Cardiac muscle cell (in vitro differentiated cells and primary cell): ENCODE measurements around the gene ZNF385C. TPM values are rescaled to one million over a fixed set of nuclear protein-coding genes. Genes with fewer than 3 reads are reported as not detected.
"Not testable (repeated sequence)": the region's sequence is repeated elsewhere in the genome, so short reads cannot be mapped to it uniquely, and the experiment has no call there.

Experiments used
- DNase-seq, 2 donors: peaks; one replicate each; pipeline versions ENCODE4 v3.0.0 to v3.0.0-alpha.2; 2010 to 2017; ENCODE audit warnings: low read depth in 1 of 2, low spot score in 1 of 2
- H3K27ac ChIP-seq: fragments of 200-600 bp; sonication (generic); 2 replicates; pipeline ENCODE4 v1.5.1; 2016
- H3K27me3 ChIP-seq: fragments of 200-600 bp; sonication (generic); 2 replicates; pipeline ENCODE4 v1.6.0; 2016; ENCODE audit warnings: control low read depth
- H3K36me3 ChIP-seq: fragments of 200-600 bp; sonication (generic); 2 replicates; pipeline ENCODE4 v1.5.1; 2016; ENCODE audit warnings: control low read depth
- H3K4me1 ChIP-seq: fragments of 200-600 bp; sonication (generic); 2 replicates; pipeline ENCODE4 v1.8.1; 2017; ENCODE audit warnings: low read depth, mild to moderate bottlenecking, mixed run types
- H3K4me3 ChIP-seq: fragments of 200-600 bp; sonication (generic); 2 replicates; pipeline ENCODE4 v1.5.1; 2016; ENCODE audit warnings: mild to moderate bottlenecking
- H3K9me3 ChIP-seq: fragments of 200-600 bp; sonication (generic); 2 replicates; pipeline ENCODE4 v1.5.1; 2017; ENCODE audit warnings: low read depth, mild to moderate bottlenecking, control low read depth
- polyA plus RNA-seq: library from polyadenylated mRNA; unstranded; fragments of >200 nt; fragmentation: Nextera tagmentation; extraction: Ambion mirVana; gene quantifications from 2 replicates; pipeline ENCODE4 v1.2.1, GENCODE V29; 2016
- total RNA-seq: library from RNA; depleted of rRNA; stranded (reverse); fragments of >200 nt; gene quantifications from 2 replicates; pipeline ENCODE4 v1.2.3, GENCODE V29; 2016
- TF ChIP-seq, protein P1 (sequence below): IDR thresholded peaks from 2 replicates; pipeline ENCODE4 v1.5.1; 2012; ENCODE audit warnings: low read depth, mild to moderate bottlenecking, low read length

The ZNF385C gene, protein sequence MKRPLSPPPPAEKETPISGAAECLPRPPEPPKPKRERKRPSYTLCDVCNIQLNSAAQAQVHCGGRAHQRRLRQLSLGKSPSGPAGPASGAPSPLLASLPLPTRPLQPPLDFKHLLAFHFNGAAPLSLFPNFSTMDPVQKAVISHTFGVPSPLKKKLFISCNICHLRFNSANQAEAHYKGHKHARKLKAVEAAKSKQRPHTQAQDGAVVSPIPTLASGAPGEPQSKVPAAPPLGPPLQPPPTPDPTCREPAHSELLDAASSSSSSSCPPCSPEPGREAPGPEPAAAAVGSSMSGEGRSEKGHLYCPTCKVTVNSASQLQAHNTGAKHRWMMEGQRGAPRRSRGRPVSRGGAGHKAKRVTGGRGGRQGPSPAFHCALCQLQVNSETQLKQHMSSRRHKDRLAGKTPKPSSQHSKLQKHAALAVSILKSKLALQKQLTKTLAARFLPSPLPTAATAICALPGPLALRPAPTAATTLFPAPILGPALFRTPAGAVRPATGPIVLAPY
- total RNA-seq (1.7 and 2.1 TPM in 2 replicates), polyA plus RNA-seq (3.0 and 3.9 TPM in 2 replicates)

DNA sequence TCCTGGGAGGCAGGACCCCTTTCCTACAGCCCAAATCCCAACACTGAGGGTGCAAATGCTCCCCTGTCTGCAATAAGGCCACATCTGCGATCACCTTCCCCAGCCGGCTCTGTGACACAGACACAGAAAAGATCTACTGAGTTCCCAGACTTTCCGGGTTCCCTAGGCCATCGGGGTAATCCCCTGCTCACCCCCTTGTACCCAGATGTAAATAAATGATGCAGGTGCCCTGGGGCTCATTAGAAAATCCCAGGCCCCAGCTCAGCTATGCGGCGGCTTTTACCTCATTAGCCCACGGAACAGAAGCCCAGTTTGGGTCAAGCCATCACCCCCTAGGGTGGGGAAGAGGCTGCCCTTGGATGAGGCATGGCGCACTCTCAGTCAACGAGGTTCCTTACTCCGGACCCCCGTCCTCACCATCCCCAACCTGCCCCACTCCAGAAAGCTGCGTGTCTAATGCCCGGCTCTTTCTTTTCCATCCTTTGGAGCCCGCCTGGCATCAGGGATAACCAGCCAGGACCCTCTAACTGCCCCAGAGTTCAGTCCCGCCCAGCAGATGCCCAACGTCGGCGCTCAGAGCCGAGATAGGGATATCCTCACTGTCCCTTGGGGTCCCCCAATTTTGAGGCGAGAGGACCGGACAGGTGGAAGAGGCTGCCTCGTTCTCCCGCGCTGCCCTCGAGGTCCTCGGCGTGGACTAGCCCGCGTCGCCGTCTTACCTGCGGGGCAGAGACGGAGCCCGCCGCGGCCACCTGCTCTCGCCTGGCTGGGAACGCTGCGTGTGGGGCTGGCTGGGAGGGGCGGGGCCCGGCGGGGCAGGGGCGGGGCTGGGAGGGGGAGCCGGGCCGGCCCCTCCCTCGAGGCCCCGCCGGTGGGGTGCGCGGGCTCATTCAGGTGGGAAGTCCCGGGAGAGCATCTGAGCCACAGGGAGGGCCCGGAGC, at the start of gene ZNF385C:
Gene ZNF385C (minus strand): TSS at position 783 of the 941 bp plus-strand sequence. CDS start 35,417 bp downstream, outside the sequence.
- H3K36me3 ChIP-seq: no peaks in the 10 kb centered on the region
- peaks cover 3% of the 10 kb centered on the region for H3K4me1 ChIP-seq
- H3K4me3 ChIP-seq: no peak within 1 kb of the TSS
- H3K9me3 ChIP-seq: no peaks in the 10 kb centered on the region
- DNase-seq: peak in 1 of 2 donors; percentile 18
- H3K27me3 ChIP-seq: peaks cover 25% of the 10 kb centered on the region
- TF ChIP-seq, protein P1, sequence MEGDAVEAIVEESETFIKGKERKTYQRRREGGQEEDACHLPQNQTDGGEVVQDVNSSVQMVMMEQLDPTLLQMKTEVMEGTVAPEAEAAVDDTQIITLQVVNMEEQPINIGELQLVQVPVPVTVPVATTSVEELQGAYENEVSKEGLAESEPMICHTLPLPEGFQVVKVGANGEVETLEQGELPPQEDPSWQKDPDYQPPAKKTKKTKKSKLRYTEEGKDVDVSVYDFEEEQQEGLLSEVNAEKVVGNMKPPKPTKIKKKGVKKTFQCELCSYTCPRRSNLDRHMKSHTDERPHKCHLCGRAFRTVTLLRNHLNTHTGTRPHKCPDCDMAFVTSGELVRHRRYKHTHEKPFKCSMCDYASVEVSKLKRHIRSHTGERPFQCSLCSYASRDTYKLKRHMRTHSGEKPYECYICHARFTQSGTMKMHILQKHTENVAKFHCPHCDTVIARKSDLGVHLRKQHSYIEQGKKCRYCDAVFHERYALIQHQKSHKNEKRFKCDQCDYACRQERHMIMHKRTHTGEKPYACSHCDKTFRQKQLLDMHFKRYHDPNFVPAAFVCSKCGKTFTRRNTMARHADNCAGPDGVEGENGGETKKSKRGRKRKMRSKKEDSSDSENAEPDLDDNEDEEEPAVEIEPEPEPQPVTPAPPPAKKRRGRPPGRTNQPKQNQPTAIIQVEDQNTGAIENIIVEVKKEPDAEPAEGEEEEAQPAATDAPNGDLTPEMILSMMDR: no peak
- no peak within 1 kb of the TSS for H3K27ac ChIP-seq

DNA sequence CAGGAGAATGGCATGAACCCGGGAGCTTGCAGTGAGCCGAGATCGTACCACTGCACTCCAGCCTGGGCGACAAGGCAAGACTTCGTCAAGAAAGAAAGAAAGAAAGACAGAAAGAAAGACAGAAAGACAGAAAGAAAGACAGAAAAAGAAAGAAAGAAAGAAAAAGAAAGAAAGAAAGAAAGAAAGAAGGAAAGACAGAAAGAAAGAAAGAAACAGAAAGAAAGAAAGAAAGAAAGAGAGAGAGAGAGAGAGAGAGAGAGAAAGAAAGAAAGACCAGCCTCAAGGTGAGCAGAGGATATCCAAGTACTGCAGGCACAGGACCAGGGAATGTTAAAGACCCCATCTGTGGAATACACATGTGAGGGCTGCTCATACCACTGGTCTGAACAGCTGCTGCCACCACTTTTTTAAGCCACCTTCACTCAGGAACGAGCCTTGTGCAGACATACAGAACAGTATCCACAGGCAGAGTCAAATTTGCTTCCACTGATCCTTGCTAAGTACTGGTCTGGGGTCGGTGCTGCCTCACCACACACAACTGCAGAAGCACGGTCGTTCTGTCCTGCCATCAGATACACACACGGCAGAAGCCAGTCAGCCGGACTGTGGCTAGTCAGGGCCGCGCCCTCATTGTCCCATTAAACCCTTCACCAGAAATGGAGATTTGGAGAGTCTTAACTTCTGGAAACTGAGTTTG, 48.8 kb upstream of the ZNF385C start:
- Histone ChIP-seq H3K27me3 (no peaks in the 10 kb centered on the region), H3K36me3 (no peaks in the 10 kb centered on the region), H3K27ac (no peak overlapping the region), H3K4me1 (peaks cover 13% of the 10 kb centered on the region), H3K9me3 (no peaks in the 10 kb centered on the region), H3K4me3 (no peak overlapping the region)
- TF ChIP-seq, protein P1: no peak
- no peak for DNase-seq

DNA sequence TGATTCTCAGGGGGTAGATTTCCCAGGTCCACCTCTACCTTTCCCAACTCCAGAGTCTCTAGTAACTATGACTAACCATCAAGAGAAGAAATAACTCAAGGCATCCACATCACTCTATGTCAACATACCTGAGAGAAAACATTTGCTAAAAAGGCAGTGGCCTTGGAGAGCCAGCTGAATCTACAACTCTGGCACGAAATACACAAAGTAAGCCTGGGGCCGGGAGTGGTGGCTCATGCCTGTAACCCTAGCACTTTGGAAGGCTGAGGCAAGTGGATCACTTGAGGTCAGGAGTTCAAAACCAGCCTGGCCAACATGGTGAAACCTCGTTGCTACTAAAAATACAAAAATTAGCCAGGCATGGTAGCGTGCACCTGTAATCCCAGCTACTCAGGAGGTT, 44.9 kb upstream of the ZNF385C start:
- H3K4me3 ChIP-seq: not testable (repeated sequence)
- H3K27ac ChIP-seq: peak overlapping the region; percentile 85

DNA sequence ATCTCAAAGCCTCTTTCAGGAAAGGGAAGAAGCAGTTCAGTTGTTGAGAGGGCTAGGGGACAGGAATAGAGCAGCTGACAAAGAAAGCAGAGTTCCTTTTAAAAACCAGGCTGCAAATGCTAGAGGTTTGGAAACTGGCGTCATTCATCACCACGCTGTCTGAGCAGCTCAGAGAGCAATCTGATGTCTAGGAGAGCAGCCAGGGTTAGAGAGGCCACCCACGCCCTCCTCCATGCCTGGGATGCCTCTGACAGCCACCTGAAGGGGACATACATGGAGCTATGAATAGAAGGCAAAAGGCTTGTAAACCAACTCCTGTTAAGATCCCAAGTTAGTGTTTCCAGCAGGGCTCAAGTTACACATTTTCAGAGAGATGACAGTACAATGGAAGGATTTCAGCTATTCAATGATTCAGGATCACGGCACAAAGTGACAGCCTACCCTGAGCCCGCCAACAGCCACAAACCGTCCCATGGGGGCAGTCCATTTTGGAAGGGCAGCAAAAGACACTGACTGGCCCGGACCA, 44.2 kb upstream of the ZNF385C start:
- no peaks in the 10 kb centered on the region for H3K9me3 ChIP-seq
- no peaks in the 10 kb centered on the region for H3K27me3 ChIP-seq
- DNase-seq: peak; percentile 16 to 82
- H3K4me3 ChIP-seq: no peak overlapping the region
- peaks cover 24% of the 10 kb centered on the region for H3K4me1 ChIP-seq
- no peaks in the 10 kb centered on the region for H3K36me3 ChIP-seq
- peak overlapping the region; percentile 85 for H3K27ac ChIP-seq
- TF ChIP-seq, protein P1: no peak

More for the DNA sequence above, 44.9 kb upstream of the ZNF385C start:
- not testable (repeated sequence) for H3K36me3 ChIP-seq, DNase-seq, H3K9me3 ChIP-seq, H3K27me3 ChIP-seq
- peaks cover 24% of the 10 kb centered on the region for H3K4me1 ChIP-seq

DNA sequence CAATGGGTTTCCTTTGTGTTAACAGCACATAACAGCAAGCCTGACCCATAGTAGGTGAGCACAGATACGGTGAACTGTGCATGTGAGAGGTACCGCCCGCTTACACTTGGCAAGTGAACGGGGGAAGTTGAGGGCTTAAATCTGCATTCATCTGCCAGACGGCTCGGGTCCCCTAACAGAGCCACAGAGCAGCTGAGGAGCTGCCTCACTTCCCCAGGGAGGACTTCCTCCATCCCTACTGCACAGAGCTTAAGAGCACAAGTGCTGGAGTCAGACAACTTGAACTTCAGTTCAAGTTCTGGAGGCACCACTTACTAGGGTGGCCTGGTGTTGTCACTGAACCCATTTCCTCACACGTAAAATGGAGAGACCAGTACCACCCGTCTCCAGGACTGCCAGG, 43.1 kb upstream of the ZNF385C start:
- H3K27me3 ChIP-seq: no peaks in the 10 kb centered on the region
- no peak overlapping the region for H3K4me3 ChIP-seq
- TF ChIP-seq, protein P1: no peak
- no peak for DNase-seq
- H3K9me3 ChIP-seq: no peaks in the 10 kb centered on the region
- no peaks in the 10 kb centered on the region for H3K36me3 ChIP-seq
- peak overlapping the region; percentile 85 for H3K27ac ChIP-seq
- peaks cover 24% of the 10 kb centered on the region for H3K4me1 ChIP-seq

- H3K36me3 ChIP-seq, H3K27me3 ChIP-seq, DNase-seq, H3K4me3 ChIP-seq, H3K9me3 ChIP-seq: not testable (repeated sequence)
- H3K27ac ChIP-seq: peak overlapping the region; percentile 85
- H3K4me1 ChIP-seq: peaks cover 28% of the 10 kb centered on the region
Observed at GRCh38 chr17:42140690-42141089, 42.4 kb upstream of the ZNF385C start.
